NCI-H446 (cell line): Measurements from ENCODE around the gene PSAT1.
A peak's percentile ranks its signal among the peaks of the same experiment; 100 is the strongest.

Experiments used
- DNase-seq, 2 experiments: peaks; one replicate each; lab custom pipeline; 2025; lab: John Stamatoyannopoulos, UW

The PSAT1 gene

GRCh38 chr9:78292716-78293497 is 4.0 kb upstream of the PSAT1 start:
- no peak for DNase-seq

GRCh38 chr9:78294290-78295176 is 2.4 kb upstream of the PSAT1 start:
- DNase-seq = no peak

- no peak for DNase-seq
Observed at GRCh38 chr9:78295177-78295575, 1.7 kb upstream of the PSAT1 start.

- no peak for DNase-seq
Observed at GRCh38 chr9:78295731-78296130, 1.2 kb upstream of the PSAT1 start.

- peak; percentile 3 to 23 for DNase-seq
Observed at GRCh38 chr9:78296201-78296892, 578 bp upstream of the PSAT1 start.

- DNase-seq = no peak
Observed at GRCh38 chr9:78297672-78297961, 692 bp downstream of the PSAT1 start.

GRCh38 chr9:78298046-78298765 is 1.3 kb downstream of the PSAT1 start:
- no peak for DNase-seq

- DNase-seq = no peak
Observed at GRCh38 chr9:78300209-78300608, 3.3 kb downstream of the PSAT1 start.

- DNase-seq = no peak
Observed at GRCh38 chr9:78301466-78301865, 4.5 kb downstream of the PSAT1 start.

- no peak for DNase-seq
Observed at GRCh38 chr9:78303377-78304062, 6.6 kb downstream of the PSAT1 start.

- no peak for DNase-seq
Observed at GRCh38 chr9:78304357-78304756, 7.4 kb downstream of the PSAT1 start.

GRCh38 chr9:78306222-78307076 is 9.5 kb downstream of the PSAT1 start:
- DNase-seq = no peak

GRCh38 chr9:78307360-78307759 is 10.4 kb downstream of the PSAT1 start:
- DNase-seq = no peak

GRCh38 chr9:78309066-78309465 is 12.1 kb downstream of the PSAT1 start:
- DNase-seq = no peak

GRCh38 chr9:78311075-78311474 is 14.2 kb downstream of the PSAT1 start:
- no peak for DNase-seq

GRCh38 chr9:78311886-78312524 is 15.1 kb downstream of the PSAT1 start:
- no peak for DNase-seq

GRCh38 chr9:78314550-78314949 is 17.6 kb downstream of the PSAT1 start:
- DNase-seq = no peak

GRCh38 chr9:78314953-78315870 is 18.3 kb downstream of the PSAT1 start:
- no peak for DNase-seq
